Fibroblast of the aortic adventitia (primary cell): ENCODE results near the gene LIMK2. TPM values are rescaled to one million over a fixed set of nuclear protein-coding genes. Genes with fewer than 3 reads are reported as not detected.

Experiments
- DNase-seq: peaks from one replicate; pipeline ENCODE4 v3.0.0-alpha.2; 2010; ENCODE audit warnings: low read depth
- H3K4me3 ChIP-seq: 2 replicates; pipeline ENCODE4 v1.5.1; 2011; ENCODE audit warnings: low read depth, mild to moderate bottlenecking, control low read depth, low read length, moderate library complexity
- CTCF ChIP-seq: IDR thresholded peaks from 2 replicates; pipeline ENCODE4 v1.5.1; 2011; ENCODE audit warnings: mild to moderate bottlenecking, low read length, control low read depth, inconsistent platforms; ENCODE audit not compliant: insufficient read depth
- total RNA-seq: library from RNA; depleted of rRNA; stranded (reverse); fragments of >200 nt; gene quantifications from 2 replicates; pipeline ENCODE4 v1.2.3, GENCODE V29; 2012; ENCODE audit warnings: low replicate concordance

LIMK2 gene
- total RNA-seq, 1 donor = 10.0 TPM

DNA sequence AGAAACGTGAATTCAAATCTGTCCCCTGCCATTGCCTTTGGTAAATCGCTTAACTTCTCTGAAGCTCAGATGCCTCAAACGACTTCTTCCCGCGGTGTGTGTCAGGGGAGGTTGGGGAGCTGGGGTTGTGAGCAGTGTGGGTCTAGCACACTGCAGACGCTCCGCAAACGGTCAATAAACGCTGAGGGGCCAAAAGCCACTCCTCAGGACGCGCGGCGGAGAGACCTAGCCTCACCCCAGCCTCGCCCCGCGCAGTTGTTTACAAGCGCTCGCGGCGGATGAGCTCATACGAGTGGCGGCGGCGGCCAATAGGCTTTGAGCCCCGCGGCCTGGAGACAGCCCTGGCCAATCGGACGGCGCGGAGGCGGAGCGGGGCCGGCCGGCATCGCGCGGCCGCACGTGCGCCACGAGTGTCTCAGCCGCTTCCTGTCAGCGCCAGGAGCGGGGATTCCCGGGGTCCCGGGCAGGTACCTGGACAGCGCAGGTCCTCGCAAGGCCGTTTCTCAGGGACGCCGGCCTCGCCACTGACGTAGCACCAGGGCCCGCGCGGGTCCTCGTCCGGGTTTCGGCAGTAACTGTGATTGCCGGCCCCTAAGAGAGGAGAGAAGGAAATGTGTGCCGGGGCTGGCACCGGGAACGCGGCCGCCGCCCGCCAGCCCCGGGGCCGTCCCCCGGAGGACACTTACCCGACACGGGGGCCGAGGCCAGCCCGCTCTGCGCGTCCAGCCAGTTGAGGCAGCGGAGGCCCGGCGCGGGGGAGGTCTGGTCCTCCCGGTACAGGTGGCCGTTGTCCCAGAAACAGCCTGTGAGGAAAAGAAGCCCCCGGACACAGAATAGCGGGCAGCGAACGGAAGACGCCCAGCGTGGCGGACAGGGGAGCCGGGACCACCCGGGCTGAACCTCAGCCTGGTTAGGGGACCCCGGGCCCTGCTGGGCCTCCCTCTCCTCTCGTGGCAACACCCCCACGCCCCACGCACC, 78.7 kb downstream of the LIMK2 start:
- DNase-seq = peak; percentile 81
- no peak for TF ChIP-seq CTCF
- peak overlapping the region; percentile 95 for H3K4me3 ChIP-seq

- TF ChIP-seq CTCF = no peak
- peak; percentile 40 for DNase-seq
- peak overlapping the region; percentile 95 for H3K4me3 ChIP-seq
These were observed 79.6 kb downstream of the LIMK2 start for GRCh38 chr22:31291481-31292235.

- peak; percentile 91 for DNase-seq
- H3K4me3 ChIP-seq = peak within 1 kb of the TSS; percentile 95
- TF ChIP-seq CTCF = peak; percentile 50
These were observed 80.3 kb downstream of the LIMK2 start, which contains the start of gene PIK3IP1 for GRCh38 chr22:31292236-31292989. Gene PIK3IP1 (minus strand): TSS chr22:31292488. CDS start chr22:31292344, 144 bp downstream.

GRCh38 chr22:31295360-31295759, 83.3 kb downstream of the LIMK2 start:
- no peak for DNase-seq
- no peak overlapping the region for H3K4me3 ChIP-seq
- no peak for TF ChIP-seq CTCF

DNA sequence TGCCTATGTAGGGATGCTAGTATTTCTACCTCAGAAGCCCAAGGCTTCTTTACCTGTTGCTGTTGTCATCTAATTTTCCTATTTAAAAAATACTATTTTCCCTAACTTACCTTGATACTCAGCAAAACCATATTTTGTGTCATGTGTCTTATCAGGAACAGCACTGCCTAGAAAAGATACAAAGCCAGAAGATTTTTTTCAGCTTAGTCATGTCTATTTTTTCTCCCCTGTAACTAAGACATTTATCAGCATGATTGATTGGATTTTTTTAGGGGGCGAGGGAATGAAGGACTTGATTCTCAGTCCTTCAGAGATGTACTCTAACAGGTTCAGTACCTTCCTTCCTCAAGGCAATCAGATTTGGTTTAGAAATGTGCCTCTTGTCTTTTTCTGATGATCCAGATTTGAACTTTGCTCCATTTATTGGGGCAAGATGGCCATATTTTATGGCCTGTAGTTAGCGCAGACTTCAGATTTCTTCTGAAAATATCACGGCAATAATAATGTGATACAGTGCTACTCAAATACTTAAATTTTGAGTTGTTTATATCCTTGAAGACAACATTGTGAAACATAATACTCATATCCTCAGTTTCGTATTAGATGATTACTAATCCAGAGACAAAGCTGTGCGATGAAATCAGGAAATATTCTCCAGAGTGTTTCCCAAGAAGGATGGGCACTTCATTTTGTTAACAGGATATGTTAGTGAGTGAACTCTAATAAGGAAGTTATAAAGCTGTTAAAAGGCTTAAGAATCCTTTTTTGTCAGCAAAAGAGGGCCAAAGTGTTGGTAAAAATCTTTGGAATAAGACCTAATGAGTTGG, 83.9 kb downstream of the LIMK2 start:
- H3K4me3 ChIP-seq = no peak overlapping the region
- peak; percentile 63 for DNase-seq
- TF ChIP-seq CTCF = no peak
